K562 (cell line): Measurements from ENCODE around the gene WDR54.

ENCODE experiments used
- BDP1 ChIP-seq: IDR thresholded peaks from 3 replicates; pipeline ENCODE4 v1.6.1; 2011; ENCODE audit not compliant: insufficient read length, insufficient read depth
- BRCA1 ChIP-seq, 2 experiments: fragments of 450-650 bp in 1 of 2; sonication (generic) in 1 of 2; formaldehyde crosslinking in 1 of 2; IDR thresholded peaks; 2 replicates each; pipeline versions ENCODE4 v1.5.0 to v1.6.1; 2017 to 2020; ENCODE audit warnings: mild to moderate bottlenecking in 1 of 2, missing genetic modification reagents in 1 of 2
- EP300 ChIP-seq: IDR thresholded peaks from 2 replicates; pipeline ENCODE4 v1.6.1; 2012; ENCODE audit warnings: low read length, improper control_type of control experiment
- ESRRA ChIP-seq: fragments of 450-650 bp; IDR thresholded peaks from 2 replicates; pipeline ENCODE4 v1.6.1; 2014; ENCODE audit warnings: low read depth, mild to moderate bottlenecking, moderate library complexity, borderline replicate concordance
- POLR2AphosphoS5 ChIP-seq: IDR thresholded peaks from 2 replicates; pipeline ENCODE4 v1.6.1; 2011; ENCODE audit warnings: mild to moderate bottlenecking, low read depth, low read length, moderate library complexity; ENCODE audit not compliant: control insufficient read depth, insufficient read depth
- POLR2H ChIP-seq: IDR thresholded peaks from 2 replicates; pipeline ENCODE4 v1.6.1; 2016; ENCODE audit warnings: missing genetic modification characterization, low read depth, mild to moderate bottlenecking, control low read depth, missing compliant biosample characterization, moderate library complexity
- REST ChIP-seq, 2 experiments: fragments of 450-650 bp; formaldehyde crosslinking in 1 of 2; IDR thresholded peaks; 2 replicates each; pipeline versions ENCODE4 v1.4.0 to v1.6.1; 2014 to 2020; ENCODE audit warnings: mild to moderate bottlenecking in 2 of 2, borderline replicate concordance in 1 of 2, low read depth in 1 of 2
- RFX5 ChIP-seq: IDR thresholded peaks from 2 replicates; pipeline ENCODE4 v1.6.1; 2011; ENCODE audit warnings: low read depth, mild to moderate bottlenecking, improper control_type of control experiment, low read length
- ZBTB1 ChIP-seq: sonication (generic); formaldehyde crosslinking; IDR thresholded peaks from 2 replicates; pipeline ENCODE4 v1.8.1; 2023; ENCODE audit warnings: missing genetic modification reagents, low read depth, mild to moderate bottlenecking, borderline replicate concordance
- ZNF274 ChIP-seq: IDR thresholded peaks from 2 replicates; pipeline ENCODE4 v1.6.1; 2011; ENCODE audit warnings: low read depth, mild to moderate bottlenecking, low read length, moderate library complexity, borderline replicate concordance

GRCh38 chr2:74407682-74408081 is 13.8 kb upstream of the WDR54 start:
- TF ChIP-seq ZBTB1 (CRISPR knock-in tag), result no peak
- TF ChIP-seq BRCA1 (IDR thresholded peaks at IDR 0.05), result no peak
- TF ChIP-seq BRCA1 (CRISPR knock-in tag; IDR thresholded peaks at IDR 0.05), result no peak
- TF ChIP-seq POLR2AphosphoS5, result no peak
- TF ChIP-seq EP300, result no peak
- TF ChIP-seq POLR2H (tag), result no peak
- TF ChIP-seq ESRRA, result no peak
- no peak for TF ChIP-seq RFX5
- TF ChIP-seq BDP1, result no peak
- TF ChIP-seq REST (IDR thresholded peaks at IDR 0.05; ENCODE audit: borderline replicate concordance), result no peak
- no peak for TF ChIP-seq REST (CRISPR knock-in tag; IDR thresholded peaks at IDR 0.05; ENCODE audit: low read depth)
- no peak for TF ChIP-seq ZNF274
